NCI-H2081 treated with DMSO at 0.1 percent for 48 hours (cell line): ENCODE results near the gene SPPL3.
"Not testable (repeated sequence)": the region's sequence is repeated elsewhere in the genome, so short reads cannot be mapped to it uniquely, and the experiment has no call there.

Experiments
- DNase-seq: peaks from one replicate; lab custom pipeline; 2025; lab: John Stamatoyannopoulos, UW

SPPL3 gene

DNA sequence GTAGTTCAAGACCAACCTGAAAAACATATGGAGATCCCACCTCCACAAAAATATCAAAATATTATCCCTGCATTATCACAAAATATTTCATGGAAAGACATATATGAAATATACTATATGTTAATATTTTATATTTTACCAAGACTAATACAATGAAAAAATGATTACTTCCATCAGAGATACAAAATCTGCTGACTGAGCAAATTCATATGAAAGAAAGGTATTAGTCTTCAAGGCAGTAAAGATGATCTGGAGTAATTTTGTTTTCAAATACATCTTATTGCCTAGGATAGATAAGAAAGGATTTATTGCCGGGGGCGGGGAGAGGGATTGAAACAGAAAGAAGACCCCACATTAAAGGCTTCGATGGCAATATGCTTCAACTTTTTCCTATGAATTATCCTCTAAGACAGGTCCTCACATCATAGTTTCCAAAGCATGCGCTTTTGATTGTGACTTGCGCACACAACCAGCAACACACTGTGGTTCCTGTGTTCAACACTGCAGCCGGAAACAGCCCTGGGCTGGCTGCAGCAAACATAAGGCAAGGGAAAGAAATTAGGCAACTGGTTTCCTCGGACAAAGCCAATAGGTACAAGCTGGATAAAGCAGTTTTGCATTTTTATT lies 83.2 kb downstream of the SPPL3 start:
- no peak for DNase-seq

DNA sequence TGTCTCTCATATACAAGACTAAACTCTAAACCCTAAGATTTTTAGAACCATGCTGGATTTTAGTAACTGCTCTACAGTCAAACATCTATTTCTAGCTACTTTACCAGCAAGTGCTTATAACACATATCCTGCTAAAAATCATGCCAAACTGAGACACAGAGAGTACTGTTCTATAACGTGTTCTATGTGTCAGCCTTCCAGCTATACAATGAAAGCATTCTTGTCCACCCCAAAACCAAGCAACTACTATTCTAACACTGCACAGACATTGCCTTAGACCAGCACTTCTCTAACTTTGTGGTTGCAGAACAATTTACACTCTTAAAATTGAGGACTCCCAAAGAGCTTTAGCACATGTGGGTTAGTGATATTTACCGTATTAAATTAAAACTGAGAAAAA lies 85.7 kb downstream of the SPPL3 start:
- DNase-seq, result no peak

DNA sequence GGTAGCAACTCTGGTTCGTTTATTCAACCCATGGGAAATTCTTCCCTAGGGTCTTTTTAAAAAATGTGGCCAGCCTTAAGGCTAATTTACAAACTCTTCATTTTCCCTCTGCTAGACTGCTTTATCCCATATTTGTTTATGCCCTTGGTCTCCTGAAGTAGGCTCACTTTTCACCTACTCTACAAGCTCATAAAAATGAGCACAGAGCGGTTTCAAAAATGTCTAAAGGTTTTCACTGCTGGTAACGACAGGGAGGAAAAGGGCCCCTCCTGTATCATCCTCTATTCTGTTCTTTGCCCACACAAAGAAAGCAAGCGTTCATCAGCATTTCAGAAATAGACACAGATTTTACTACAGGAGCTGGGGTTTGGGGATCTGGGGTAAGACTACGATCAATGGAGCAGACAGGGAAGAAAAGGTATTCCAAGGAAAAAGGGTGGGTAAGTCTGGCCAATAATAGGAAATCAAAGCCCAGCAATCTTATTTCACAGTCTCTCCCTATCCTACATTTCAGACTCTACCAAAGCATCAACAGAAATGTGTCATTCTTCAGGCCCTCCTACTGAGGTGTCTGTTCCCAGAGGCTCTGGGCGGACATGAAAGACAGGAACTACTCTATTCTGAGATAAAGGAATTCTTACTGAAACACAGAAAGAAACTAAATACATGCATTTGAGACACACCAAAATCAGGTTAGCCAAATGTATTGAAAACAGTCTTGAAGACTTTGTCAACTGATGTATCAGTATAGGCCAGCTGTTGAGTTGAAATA lies 86.4 kb downstream of the SPPL3 start:
- DNase-seq, result no peak

- no peak for DNase-seq
Measured at GRCh38 chr12:120816363-120816762, 87.8 kb downstream of the SPPL3 start.

DNA sequence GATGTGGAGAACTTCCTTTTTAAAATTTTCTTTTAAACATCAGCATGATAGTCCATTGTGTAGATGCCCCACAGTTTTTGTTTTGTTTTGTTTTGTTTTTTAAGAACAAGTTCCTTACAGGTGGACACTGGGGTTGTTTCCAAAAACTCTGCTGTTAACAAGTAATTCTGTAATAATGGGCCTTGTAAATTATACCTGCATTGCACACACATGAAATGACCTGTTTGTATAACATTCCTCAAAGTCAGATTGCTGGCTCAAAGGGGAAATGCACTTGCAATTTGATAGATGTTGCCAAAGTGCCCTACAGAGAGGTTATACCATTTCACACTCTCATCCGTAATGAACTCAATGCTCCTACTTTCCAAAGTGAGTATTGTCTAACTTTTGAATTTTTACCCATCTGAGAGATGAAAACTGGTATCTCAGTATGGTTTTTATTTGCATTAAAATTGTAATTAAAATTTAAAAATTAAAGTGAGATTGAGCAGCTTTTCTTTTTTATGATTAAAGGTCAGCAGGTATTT lies 89.2 kb downstream of the SPPL3 start:
- no peak for DNase-seq

GRCh38 chr12:120814203-120814902 lies 89.8 kb downstream of the SPPL3 start:
- no peak for DNase-seq

- no peak for DNase-seq
Measured at GRCh38 chr12:120813588-120814153, 90.5 kb downstream of the SPPL3 start.

DNA sequence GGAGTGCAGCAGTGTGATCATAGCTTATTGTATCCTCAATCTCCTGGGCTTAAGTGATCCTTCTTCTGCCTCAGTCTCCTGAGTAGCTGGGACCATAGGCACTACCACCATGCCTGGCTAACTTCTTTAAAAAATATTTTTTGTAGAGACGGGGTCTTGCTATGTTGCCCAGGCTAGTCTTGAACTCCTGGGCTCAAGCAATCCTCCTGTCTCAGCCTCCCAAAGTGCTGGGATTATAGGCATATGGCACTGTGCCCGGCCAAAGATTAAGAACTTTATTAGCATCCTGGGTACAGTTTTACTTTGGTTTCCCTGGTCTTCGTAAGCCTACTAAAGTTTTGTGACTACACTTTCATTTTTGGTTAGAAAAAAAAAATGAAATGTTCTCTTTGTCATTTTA lies 94.1 kb downstream of the SPPL3 start:
- no peak for DNase-seq

- DNase-seq, result no peak
Measured at GRCh38 chr12:120804428-120804827, 99.7 kb downstream of the SPPL3 start.

DNA sequence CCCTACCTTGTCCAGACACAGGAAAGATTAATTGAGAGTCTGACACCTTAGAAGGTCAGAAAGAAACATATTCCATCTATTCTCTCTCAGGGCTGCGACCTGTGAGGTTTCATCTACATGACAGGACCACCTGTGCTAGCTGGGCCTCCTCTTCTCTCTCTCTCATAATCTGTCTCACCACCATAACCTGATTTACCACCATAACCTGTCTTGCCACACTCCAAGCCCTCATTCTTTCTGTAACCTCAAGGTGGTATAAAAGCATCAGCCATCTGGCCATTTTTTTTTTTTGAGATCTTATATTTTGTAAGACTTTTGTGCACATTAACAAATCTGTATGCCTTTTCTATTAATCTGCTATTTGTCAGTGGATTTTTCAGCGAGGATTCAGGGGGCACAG lies 103.0 kb downstream of the SPPL3 start:
- DNase-seq, result no peak

GRCh38 chr12:120800665-120801064 lies 103.5 kb downstream of the SPPL3 start:
- no peak for DNase-seq

GRCh38 chr12:120799243-120800045 lies 104.7 kb downstream of the SPPL3 start:
- DNase-seq, result no peak

DNA sequence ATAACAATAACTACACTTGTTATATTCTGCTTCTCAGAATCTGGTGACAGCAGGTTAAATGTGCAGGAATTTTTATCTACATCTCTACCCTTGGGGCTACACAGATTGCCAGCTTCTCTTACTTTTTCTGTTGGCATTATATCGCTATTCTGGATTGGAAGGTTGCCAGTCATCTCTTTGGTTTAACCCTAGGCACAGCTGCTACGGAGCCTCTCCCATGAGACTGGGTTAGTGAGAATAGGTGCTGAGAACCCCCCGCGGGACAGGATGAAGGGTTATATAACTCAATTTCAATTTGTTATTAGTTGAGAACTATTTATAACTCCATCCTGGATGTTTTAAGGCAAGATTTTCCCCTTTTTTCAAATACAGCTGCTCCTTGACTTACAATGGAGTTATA lies 105.5 kb downstream of the SPPL3 start:
- no peak for DNase-seq

GRCh38 chr12:120797677-120798642 lies 106.2 kb downstream of the SPPL3 start:
- no peak for DNase-seq

GRCh38 chr12:120795441-120796178 lies 108.5 kb downstream of the SPPL3 start:
- no peak for DNase-seq

DNA sequence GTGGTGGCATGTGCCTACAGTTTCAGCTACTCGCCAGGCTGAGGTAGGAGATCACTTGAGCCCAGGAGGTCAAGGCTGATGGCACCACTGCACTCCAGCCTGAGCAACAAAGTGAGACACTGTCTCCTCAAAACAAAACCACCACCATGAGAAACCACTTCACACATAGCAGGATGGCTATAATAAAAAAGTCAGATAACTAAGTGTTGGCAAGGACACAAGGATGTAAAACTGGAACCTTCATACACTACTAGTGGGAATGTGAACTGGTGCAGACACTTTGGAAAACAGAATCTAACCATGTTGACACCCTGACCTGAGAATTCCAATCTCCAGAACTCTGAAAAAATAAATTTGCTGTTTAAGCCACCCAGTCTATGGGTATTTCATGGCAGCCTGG lies 110.8 kb downstream of the SPPL3 start:
- no peak for DNase-seq

DNA sequence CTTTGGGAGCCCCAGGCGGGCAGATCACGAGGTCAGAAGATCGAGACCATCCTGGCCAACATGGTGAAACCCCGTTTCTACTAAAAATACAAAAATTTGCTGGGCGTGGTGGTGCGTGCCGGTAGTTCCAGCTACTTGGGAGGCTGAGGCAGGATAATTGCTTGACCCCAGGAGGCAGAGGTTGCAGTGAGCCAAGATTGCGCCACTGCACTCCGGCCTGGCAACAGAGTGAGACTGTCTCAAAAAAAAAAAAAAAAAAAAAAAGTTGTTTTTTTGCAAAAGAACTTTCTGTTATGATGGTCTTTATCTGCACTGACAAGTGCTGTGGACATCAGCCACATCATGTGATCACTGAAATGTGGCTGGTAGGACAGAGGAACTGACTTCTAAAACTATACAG lies 111.7 kb downstream of the SPPL3 start:
- DNase-seq, result not testable (repeated sequence)

- no peak for DNase-seq
Measured at GRCh38 chr12:120791669-120792176, 112.4 kb downstream of the SPPL3 start.

GRCh38 chr12:120790114-120790513 lies 114.0 kb downstream of the SPPL3 start:
- DNase-seq, result no peak

DNA sequence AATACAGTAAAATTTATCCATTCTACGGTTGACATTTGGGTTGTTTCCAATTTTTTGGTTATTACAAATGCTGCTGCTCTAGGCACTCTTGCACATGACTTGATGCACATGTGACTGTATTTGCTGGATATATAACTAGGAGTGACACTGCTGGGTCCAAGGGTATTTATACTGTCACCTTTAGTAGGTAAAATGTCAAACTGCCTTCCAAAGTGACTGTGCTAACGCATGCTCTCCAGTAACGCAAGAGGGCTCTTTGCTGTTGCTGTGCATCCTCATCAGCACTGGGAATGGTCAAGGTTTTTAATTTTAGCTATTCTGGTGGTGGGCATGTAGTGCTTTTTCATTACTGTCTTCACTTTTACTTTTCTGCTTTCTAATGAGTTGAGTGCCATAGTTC lies 116.3 kb downstream of the SPPL3 start:
- no peak for DNase-seq
